Stomach (tissue), 9 donors: ENCODE results near the gene OS9. TPM values are rescaled to one million over a fixed set of nuclear protein-coding genes. Genes with fewer than 3 reads are reported as not detected.

Experiments used
- DNase-seq, 2 donors: peaks; one replicate each; pipeline versions ENCODE4 v3.0.0 to v3.0.0-alpha.2; 2013 to 2019
- H3K27ac ChIP-seq, 5 donors: fragments of 200-600 bp in 4 of 5; sonication (generic) in 4 of 5; one replicate each; pipeline ENCODE4 v1.5.1; 2013 to 2019; ENCODE audit warnings: mild to moderate bottlenecking in 1 of 5, moderate library complexity in 1 of 5
- H3K27me3 ChIP-seq, 3 donors: fragments of 200-600 bp; sonication (generic); one replicate each; pipeline ENCODE4 v1.5.1; 2017 to 2019; ENCODE audit warnings: mixed run types in 1 of 3
- H3K36me3 ChIP-seq, 4 donors: fragments of 200-600 bp; sonication (generic); 1 replicate in 3 of 4; 2 replicates in 1 of 4; pipeline ENCODE4 v1.5.1; 2016 to 2019
- H3K4me1 ChIP-seq, 4 donors: fragments of 200-600 bp; sonication (generic); one replicate each; pipeline ENCODE4 v1.5.1; 2016 to 2019
- H3K4me3 ChIP-seq, 4 donors: fragments of 200-600 bp; sonication (generic) in 3 of 4; one replicate each; pipeline ENCODE4 v1.5.1; 2016 to 2019; ENCODE audit warnings: mild to moderate bottlenecking in 1 of 4
- H3K9me3 ChIP-seq, 4 donors: fragments of 200-600 bp; sonication (generic); one replicate each; pipeline ENCODE4 v1.5.1; 2016 to 2019
- EP300 ChIP-seq: sonication (generic); formaldehyde crosslinking; IDR thresholded peaks from one replicate; pipeline ENCODE4 v1.6.1; 2017; ENCODE audit warnings: antibody characterized with exemption
- POLR2A ChIP-seq, 4 donors: fragments of 450-650 bp; IDR thresholded peaks; one replicate each; pipeline ENCODE4 v1.6.1; 2016; ENCODE audit warnings: antibody characterized with exemption in 4 of 4, control low read depth in 2 of 4, mild to moderate bottlenecking in 1 of 4, moderate library complexity in 1 of 4
- POLR2AphosphoS5 ChIP-seq, 3 donors: sonication (generic); formaldehyde crosslinking; IDR thresholded peaks; one replicate each; pipeline ENCODE4 v1.6.1; 2016; ENCODE audit warnings: antibody characterized with exemption in 3 of 3
- WGBS, 5 donors: extraction: QIAGEN DNeasy Blood & Tissue Kit in 3 of 5; methylation state at CpG; one replicate each; pipeline versions ENCODE4 v1.1.5 to v1.1.7; 2013 to 2018; 5-methylcytosine and 5-hydroxymethylcytosine counted together
- intact Hi-C: fragments of 100-400 bp; cut with DNase I; formaldehyde crosslinking; loops from one replicate; pipeline ENCODE4 v1.15.1; 2023; ENCODE audit warnings: low total_unique reads
- polyA plus RNA-seq, 3 donors: library from polyadenylated mRNA; stranded (reverse); fragments of 200-250 nt; gene quantifications; one replicate each; pipeline ENCODE4 v1.2.3, GENCODE V29; 2013
- total RNA-seq, 5 donors: library from RNA; depleted of rRNA; stranded (reverse); fragments of >200 nt; gene quantifications; one replicate each; pipeline versions ENCODE4 v1.1.0 to v1.2.3, GENCODE V29; 2014 to 2016
- TF ChIP-seq, protein P1 (sequence below), 7 experiments: fragments of 450-650 bp in 4 of 7; fragments of 200-600 bp in 3 of 7; sonication (generic) in 3 of 7; IDR thresholded peaks; one replicate each; pipeline ENCODE4 v1.5.1; 2016 to 2019; ENCODE audit warnings: antibody characterized with exemption in 7 of 7, control low read depth in 2 of 7, mild to moderate bottlenecking in 1 of 7
- donor health status: healthy with polysubstance abuse.
- donor health status: Bipolar disorder and iron deficiency.
- donor health status: healthy.

Gene OS9
- total and polyA plus RNA-seq, 8 donors, result 85.8 to 408 (median 169) TPM

DNA sequence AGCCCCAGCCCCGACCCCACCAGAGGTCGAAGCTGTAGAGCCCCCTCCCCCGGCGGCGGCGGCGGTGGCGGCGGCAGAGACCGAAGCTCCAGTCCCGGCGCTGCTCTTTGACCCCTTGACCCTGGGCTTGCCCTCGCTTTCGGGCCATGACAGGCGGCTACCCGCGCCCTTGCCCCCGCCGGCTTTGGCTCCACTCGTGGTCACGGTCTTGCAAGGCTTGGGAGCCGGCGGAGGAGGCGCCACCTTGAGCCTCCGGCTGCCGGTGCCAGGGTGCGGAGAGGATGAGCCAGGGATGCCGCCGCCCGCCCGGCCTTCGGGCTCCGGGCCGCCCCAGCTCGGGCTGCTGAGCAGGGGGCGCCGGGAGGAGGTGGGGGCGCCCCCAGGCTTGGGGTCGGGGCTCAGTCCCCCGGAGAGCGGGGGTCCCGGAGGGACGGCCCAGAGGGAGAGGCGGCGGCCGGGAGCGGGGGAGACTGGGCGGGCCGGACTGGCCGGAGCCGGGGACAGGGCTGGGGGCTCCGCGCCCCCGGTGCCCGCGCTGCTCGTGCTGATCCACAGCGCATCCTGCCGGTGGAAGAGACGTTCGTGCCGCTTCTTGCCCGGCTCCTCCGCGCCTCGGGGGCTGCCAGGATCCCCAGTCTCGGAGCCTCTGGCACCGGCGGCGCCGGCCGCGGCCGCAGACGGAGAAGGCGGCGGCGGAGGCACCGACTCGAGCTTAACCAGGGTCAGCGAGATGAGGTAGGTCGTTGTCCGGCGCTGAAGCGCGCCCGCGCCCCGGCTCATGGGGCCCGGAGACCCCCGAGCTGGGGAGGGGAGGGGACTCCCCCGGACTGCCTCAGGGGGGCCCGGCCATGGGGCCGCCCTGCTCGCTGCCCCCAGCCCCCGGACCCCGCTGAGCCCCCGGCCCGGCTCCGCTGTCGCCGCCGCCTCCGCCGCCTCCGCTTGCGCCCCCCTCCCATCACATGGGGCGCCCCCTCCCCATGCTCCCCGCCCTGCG lies 43.8 kb downstream of the OS9 start:
- no peak overlapping the region for H3K27ac ChIP-seq
- TF ChIP-seq, protein P1, sequence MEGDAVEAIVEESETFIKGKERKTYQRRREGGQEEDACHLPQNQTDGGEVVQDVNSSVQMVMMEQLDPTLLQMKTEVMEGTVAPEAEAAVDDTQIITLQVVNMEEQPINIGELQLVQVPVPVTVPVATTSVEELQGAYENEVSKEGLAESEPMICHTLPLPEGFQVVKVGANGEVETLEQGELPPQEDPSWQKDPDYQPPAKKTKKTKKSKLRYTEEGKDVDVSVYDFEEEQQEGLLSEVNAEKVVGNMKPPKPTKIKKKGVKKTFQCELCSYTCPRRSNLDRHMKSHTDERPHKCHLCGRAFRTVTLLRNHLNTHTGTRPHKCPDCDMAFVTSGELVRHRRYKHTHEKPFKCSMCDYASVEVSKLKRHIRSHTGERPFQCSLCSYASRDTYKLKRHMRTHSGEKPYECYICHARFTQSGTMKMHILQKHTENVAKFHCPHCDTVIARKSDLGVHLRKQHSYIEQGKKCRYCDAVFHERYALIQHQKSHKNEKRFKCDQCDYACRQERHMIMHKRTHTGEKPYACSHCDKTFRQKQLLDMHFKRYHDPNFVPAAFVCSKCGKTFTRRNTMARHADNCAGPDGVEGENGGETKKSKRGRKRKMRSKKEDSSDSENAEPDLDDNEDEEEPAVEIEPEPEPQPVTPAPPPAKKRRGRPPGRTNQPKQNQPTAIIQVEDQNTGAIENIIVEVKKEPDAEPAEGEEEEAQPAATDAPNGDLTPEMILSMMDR (IDR thresholded peaks at IDR 0.05), result no peak
- TF ChIP-seq POLR2AphosphoS5 (IDR thresholded peaks at IDR 0.05) (no peak), POLR2A (IDR thresholded peaks at IDR 0.05) (no peak), EP300 (no peak)
- intact Hi-C loops, result no loop called here
- no peaks in the 10 kb centered on the region for H3K9me3 ChIP-seq
- H3K4me3 ChIP-seq, result peak overlapping the region; percentile 30 to 48 (median 38)
- DNase-seq, result peak in 1 of 2 donors; percentile 67
- H3K36me3 ChIP-seq, result peaks cover 0 to 18% (median under 1%) of the 10 kb centered on the region in 4 donors
- H3K27me3 ChIP-seq, result peaks cover 16 to 100% (median 62%) of the 10 kb centered on the region in 3 donors
- H3K4me1 ChIP-seq, result peaks cover 32 to 60% (median 41%) of the 10 kb centered on the region in 4 donors
- 13 to 31% (median 25%) methylated on average over 12 to 110 of the region's 110 CpGs for WGBS, 5 donors

DNA sequence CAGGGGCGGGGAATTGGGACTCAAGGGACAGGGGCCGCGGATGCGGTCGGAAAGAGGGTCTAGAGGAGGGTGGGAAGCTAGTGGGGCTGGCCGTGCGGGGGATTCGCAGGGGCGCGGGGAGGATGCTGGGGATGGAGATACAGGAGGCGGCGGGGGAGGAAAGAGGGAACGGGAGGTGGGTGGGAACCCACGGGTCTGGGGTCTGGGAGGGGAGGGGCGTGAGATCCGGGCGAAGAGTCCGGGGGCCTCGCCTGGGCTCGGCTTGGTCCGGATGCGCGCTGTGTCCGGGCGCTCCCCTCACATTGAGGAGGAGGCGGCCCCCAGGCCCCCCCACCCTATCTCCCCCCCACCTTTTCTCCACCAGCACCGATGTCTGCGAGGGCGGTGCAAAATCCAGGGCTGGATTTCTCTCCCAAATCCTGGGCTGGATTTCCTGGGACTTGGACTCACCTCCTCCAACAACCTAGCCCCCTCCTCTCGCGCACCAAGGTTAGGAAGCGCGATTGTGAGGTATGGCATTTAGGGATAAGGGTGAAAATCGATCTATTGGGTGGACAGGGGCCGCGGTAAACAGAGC lies 44.8 kb downstream of the OS9 start, which contains the start of gene AGAP2:
TSS of gene AGAP2 (minus strand) at position 82 of the 577 bp plus-strand sequence. CDS start 496 bp downstream, outside the sequence.
- H3K9me3 ChIP-seq, result no peaks in the 10 kb centered on the region
- no peak for TF ChIP-seq EP300
- TF ChIP-seq POLR2AphosphoS5 (IDR thresholded peaks at IDR 0.05), result no peak
- TF ChIP-seq, protein P1 (IDR thresholded peaks at IDR 0.05), result no peak
- no peak for TF ChIP-seq POLR2A (IDR thresholded peaks at IDR 0.05)
- WGBS, 5 donors, result 14 to 49% (median 18%) methylated on average over 24 to 36 of the region's 36 CpGs
- peaks cover 32 to 60% (median 41%) of the 10 kb centered on the region in 4 donors for H3K4me1 ChIP-seq
- peak within 1 kb of the TSS; percentile 30 to 48 (median 38) for H3K4me3 ChIP-seq
- peaks cover 16 to 98% (median 62%) of the 10 kb centered on the region in 3 donors for H3K27me3 ChIP-seq
- no peak within 1 kb of the TSS for H3K27ac ChIP-seq
- peaks cover 0 to 8% (median 0%) of the 10 kb centered on the region in 4 donors for H3K36me3 ChIP-seq
- DNase-seq, result peak in 1 of 2 donors; percentile 71
- intact Hi-C loops, result no loop called here

GRCh38 chr12:57739387-57739786 lies 45.5 kb downstream of the OS9 start:
- Histone ChIP-seq H3K36me3 (peaks cover 0 to 2% (median 0%) of the 10 kb centered on the region in 4 donors), H3K4me1 (peaks cover 35 to 65% (median 46%) of the 10 kb centered on the region in 4 donors), H3K9me3 (no peaks in the 10 kb centered on the region), H3K27me3 (peaks cover 16 to 91% (median 62%) of the 10 kb centered on the region in 3 donors), H3K4me3 (no peak overlapping the region), H3K27ac (no peak overlapping the region)
- WGBS, 5 donors, result 24 to 37% (median 24%) methylated on average over 7 of the region's 7 CpGs
- TF ChIP-seq, protein P1 (IDR thresholded peaks at IDR 0.05), result no peak
- TF ChIP-seq POLR2A (IDR thresholded peaks at IDR 0.05) (no peak), EP300 (no peak), POLR2AphosphoS5 (IDR thresholded peaks at IDR 0.05) (no peak)
- DNase-seq, result no peak
- intact Hi-C loops, result no loop called here

DNA sequence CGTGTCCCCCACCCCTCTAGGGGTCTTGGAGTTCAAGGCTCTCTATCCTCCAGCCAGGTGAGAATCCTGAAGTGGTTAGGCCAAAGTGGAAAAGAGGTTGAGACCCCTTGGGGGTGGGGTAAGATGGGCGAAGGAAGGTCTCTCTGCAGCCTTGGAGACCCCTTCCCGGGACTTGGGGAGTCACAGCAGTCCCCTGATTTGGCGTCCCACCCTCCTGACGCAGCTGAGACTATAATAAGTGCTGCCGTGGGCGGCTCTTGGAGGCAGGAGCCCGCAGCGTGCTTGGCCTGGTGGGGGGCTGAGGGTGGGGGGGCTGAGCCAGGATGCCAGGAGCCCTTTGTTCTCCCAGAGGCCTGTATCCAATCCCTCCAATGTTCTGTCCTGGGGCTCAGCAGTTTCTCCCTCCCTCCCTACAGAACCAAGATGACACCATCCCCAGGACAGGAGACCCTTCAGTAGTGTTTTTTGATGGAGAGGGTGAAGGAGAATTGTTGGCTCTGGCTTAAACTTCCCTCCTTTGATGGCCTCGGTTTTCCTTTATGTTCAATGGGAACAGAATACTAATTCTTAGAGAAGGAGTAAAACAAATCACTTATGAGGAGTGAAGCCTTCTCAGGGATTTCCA lies 46.1 kb downstream of the OS9 start:
- H3K27ac ChIP-seq, result no peak overlapping the region
- peaks cover 36 to 66% (median 47%) of the 10 kb centered on the region in 4 donors for H3K4me1 ChIP-seq
- no peaks in the 10 kb centered on the region for H3K9me3 ChIP-seq
- 30 to 61% (median 33%) methylated on average over 10 of the region's 10 CpGs for WGBS, 5 donors
- H3K27me3 ChIP-seq, result peaks cover 16 to 85% (median 55%) of the 10 kb centered on the region in 3 donors
- H3K4me3 ChIP-seq, result peak overlapping the region in 1 of 4 donors; percentile 40
- no peak for DNase-seq
- H3K36me3 ChIP-seq, result no peaks in the 10 kb centered on the region
- TF ChIP-seq POLR2A (IDR thresholded peaks at IDR 0.05), result no peak
- TF ChIP-seq, protein P1 (IDR thresholded peaks at IDR 0.05), result no peak
- no peak for TF ChIP-seq POLR2AphosphoS5 (IDR thresholded peaks at IDR 0.05)
- no peak for TF ChIP-seq EP300
- intact Hi-C loops, result no loop called here
